GM12874 (cell line): ENCODE data around the gene CFL2.

ENCODE experiments used
- TF ChIP-seq, protein P1 (sequence below): IDR thresholded peaks from 2 replicates; pipeline ENCODE4 v1.5.1; 2011; ENCODE audit warnings: low read depth, mild to moderate bottlenecking, control low read depth, low read length, moderate library complexity; ENCODE audit not compliant: insufficient read depth

Gene CFL2

DNA sequence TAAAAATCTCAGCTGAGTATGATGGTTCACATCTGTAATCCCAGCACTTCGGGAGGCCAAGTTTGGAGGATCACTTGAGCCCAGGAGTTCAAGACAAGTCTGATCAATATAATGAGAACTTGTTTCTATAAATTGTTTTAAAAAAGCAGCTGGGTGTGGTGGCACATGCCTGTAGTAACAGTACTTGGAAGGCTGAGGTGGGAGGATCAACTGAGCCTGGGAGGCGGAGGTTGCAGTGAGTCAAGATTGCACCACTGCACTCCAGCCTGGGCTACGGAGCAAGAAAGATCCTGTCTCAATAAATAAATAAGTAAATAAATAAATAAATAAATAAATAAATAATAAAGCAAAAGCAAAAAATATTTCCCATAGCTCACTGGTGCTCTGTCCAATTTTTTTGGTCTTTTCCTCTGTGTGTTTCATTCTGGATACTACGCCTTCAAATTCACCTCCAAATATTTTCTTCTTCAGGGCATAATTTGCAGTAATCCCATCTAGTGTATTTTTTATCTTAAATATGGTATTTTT, 51.8 kb downstream of the CFL2 start:
- TF ChIP-seq, protein P1, sequence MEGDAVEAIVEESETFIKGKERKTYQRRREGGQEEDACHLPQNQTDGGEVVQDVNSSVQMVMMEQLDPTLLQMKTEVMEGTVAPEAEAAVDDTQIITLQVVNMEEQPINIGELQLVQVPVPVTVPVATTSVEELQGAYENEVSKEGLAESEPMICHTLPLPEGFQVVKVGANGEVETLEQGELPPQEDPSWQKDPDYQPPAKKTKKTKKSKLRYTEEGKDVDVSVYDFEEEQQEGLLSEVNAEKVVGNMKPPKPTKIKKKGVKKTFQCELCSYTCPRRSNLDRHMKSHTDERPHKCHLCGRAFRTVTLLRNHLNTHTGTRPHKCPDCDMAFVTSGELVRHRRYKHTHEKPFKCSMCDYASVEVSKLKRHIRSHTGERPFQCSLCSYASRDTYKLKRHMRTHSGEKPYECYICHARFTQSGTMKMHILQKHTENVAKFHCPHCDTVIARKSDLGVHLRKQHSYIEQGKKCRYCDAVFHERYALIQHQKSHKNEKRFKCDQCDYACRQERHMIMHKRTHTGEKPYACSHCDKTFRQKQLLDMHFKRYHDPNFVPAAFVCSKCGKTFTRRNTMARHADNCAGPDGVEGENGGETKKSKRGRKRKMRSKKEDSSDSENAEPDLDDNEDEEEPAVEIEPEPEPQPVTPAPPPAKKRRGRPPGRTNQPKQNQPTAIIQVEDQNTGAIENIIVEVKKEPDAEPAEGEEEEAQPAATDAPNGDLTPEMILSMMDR, result no peak

DNA sequence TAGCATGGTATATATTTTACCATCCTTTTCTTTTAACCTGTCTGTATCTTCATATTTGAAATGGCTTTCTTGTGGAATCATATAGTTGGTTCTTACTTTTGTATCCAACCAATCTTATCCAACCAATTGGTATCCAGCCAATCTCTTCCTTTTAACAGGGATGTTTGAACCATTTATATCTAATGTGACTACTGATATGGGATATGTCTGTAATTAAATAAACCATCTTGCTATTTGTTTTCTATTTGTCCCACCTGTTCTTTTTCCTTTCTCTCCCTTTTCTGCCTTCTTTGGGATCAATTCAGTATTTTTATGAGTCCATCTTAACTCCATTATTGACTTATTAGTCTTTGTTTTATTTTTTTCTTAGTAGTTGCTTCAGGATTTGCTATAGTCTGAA, 53.6 kb downstream of the CFL2 start:
- TF ChIP-seq, protein P1, result no peak
